ENCODE data around the gene CDC42EP4.
"Not testable (repeated sequence)": the region's sequence is repeated elsewhere in the genome, so short reads cannot be mapped to it uniquely, and the experiment has no call there.

CDC42EP4 gene

DNA sequence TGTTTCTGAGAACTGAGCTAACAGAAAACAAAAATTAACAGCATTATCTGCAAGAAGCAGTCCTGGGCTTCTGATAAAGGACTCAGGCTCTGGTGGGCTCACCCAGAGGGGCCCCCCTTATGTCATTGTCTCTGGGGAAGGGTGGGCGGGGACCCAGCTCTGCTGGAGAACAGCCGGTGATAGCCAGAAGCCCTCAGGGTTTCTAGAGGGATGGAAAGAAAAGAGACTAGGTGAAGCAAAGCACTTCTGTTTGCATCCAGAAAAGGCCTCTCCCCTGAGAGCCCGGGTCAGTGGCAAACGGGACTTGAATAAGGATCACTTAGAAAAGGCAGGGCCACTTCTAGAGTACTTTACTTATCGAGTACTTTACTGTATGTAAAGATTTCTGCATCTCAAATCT lies 7.0 kb upstream of the CDC42EP4 start:
- DNase-seq = no peak

DNA sequence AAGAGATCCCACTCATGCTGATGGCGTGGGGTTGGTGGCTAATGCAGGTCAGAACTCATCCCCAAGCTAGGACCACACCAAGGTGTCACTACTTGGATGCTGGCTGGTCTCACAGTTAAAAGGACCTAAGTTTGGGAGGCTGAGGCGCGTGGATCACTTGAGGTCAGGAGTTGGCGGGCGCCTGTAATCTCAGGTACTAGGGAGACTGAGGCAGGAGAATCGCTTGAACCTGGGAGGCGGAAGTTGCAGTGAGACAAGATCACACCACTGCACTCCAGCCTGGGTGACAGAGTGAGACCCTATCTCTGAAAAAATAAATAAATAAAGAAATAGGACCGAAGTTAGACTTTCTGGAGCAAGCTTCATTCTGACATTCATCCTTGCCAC lies 6.6 kb upstream of the CDC42EP4 start:
- DNase-seq = no peak

DNA sequence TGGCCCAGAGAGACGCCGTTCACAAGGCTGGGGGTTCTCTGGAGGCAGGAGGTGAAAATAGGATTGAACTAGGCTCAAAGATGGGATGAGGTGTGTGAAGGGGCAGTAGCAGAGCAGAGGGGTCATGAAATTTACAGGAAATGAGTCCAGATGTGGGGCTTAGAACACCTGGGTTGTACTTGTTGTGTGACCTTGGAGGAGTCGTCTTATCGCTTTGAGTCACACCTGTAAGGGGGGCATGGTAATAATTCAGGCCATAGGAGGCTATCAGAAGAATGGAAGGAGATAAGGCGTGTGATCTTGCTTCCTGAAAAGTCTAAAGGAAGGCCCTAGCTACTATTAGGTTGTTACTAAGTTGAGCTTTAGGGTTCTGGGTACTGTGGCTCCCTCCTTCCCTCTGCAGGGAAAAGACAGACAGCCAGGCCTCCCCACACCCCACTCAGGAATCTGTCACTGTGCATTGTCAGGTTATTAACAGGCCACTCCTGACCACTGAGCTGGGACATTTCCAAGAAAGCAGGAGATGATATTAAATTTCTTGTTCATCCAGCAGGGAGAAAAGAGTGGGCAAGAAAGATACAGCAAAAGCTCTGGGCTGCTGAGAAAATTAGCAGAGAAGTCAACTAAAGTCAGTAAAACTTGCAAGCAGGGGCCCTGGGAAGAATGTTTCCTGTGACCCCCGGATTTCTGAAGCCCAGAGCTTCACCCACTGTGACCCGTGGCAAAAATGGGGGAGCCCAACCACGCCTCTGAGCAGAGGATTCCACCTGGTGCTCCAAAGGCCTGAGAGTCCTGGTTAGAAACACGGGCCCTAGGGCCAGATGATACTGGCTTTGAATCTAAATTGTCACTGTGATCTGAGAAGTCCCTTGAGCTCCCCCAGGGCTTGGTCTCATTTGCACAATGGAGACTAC lies 6.0 kb upstream of the CDC42EP4 start:
- DNase-seq = no peak

DNA sequence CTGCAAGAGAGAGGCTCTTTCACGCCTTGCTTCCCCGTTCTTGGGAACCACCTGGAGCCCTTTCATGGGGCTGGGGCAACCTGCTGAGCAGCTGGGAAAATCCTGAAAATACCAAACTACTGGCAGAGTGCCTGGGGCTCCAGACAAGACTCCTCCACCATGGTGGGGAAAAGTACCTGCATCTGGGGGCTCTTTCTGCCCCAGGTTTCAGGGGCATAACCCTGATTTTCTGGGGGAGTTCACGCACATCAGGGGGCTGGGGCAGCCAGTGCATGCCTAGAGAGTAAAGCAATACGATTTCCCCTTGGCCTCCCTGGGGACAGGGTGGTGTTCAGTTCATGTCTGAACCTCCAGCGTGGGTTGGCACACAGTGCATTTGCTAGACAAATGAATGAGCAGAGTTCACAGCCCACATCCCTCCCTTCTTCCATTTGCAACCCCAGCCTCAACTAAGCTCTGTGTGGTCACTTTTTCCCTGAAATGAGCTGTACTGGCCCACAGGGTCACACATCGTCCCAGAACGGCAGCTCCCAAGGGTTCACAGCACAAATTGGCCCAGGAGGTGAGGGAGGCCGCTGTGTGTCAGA lies 5.2 kb upstream of the CDC42EP4 start:
- DNase-seq = no peak

DNA sequence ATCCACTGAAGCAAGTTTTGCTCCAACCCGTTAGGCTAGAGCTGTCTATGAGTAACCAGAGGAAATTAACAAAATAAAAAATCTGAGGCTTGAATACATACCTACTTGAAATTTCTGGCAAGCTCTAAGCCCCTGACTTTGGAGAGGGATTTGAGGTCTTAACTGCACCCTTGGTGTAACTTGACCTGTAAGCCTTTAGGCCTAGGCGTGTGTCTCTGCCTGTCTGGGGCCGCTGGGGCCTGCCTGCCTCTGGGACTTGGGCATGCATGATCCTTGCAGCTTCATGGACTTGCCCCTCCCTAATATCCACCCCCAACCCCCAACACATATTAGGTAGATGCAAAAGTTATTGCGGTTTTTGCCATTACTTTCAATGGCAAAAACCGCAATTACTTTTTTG lies 3.7 kb upstream of the CDC42EP4 start:
- no peak for DNase-seq

DNA sequence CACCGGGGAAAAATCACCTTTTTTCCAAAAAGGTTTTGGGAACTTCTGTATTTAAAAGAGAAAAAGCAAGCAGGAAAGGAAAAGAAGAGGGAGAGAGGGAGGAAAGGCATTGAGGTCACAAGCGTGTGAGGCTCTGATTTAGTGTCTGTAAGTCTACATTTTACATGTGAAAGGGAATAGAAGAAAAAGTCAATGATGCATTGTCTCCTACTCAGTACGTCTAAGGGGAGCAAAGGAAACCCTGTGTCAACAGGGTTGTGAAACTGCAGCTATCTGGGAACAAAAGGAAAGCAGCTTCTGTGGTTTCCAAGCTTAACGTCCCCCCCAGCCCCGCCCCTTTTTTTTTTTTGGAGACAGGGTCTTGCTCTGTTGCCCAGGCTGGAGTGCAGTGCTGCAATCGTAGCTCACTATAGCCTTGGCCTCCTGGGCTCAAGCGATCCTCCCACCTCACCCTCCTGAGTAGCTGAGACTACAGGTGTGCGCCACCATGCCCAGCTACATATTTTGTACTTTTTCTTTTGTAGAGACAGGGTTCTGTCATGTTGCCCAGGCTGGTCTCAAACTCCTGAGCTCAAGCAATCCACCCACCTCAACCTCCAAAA lies 1.8 kb upstream of the CDC42EP4 start:
- no peak for DNase-seq

DNA sequence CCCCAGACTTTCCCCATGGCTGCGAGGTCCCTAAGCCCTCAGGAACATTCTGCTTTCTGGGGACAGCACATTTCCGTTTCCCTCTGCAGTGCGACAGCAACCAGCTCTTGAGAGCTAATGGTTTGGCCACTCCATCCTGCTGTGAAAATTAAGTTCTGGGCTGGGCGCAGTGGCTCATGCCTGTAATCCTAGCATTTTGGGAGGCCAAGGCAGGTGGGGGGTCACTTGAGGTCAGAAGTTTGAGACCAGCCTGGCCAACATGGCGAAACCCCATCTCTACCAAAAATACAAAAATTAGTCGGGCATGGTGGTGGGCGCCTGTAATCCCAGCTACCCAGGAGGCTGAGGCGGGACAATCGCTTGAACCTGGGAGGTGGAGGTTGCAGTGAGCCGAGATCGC lies 1.1 kb upstream of the CDC42EP4 start:
- DNase-seq = not testable (repeated sequence)

DNA sequence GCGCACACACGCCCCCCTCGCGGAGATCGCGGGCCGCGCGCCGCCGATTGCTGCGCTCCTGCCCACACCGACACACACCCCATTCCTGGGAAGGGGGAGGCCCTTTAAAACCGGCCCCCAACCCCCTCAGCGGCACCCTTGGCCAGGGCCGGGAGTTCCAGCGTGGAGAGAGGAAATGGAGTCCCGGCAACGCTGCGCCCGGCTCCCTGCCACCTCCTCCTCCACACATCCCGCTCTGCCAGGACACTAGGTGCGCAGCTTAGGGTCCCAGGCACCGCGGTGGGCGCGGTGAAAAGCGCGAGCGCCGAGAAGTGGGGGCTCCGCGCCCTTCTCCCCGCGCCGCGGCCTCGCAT lies 397 bp downstream of the CDC42EP4 start:
- DNase-seq = no peak

DNA sequence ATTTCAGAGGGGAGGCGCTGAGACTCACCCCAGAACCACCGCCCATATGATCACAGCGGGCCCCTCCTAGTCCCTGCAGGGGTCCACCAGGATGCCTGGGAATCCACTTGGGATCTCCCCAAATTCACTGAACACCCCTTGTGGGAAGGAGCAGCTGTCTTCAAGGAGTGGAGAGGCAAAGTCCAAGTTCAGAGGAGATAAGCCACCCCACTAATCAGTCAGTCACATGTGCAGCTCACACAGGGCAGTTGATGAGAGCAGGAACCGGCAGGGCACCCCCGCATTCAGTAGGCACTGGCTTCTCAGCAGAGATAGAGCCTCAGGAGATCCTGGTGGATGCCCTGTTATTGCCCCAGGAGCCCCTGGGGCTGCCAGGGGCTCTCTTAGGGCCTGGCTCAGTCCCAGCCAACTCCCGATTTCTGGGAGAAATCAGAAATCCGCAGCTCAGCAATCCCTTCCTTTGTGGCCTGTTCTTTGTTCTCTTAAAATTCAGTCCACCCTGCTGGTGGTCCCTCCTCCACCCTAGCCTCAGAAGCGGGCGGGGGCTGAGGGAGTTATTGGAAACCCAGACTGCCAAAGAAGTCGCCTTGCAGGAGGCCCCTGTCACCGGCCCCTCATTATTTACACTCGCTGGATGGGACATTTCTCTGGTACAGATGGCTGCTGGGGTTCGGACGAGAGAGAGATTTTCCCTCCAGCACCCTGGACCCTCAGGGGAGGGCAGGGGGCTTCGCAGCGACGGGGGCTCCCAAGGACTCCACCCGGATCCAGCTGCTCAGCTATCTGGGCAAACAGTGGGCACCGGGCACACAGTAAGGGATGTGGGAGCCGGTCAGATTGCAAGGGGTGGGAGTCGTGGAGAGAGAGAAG lies 1.8 kb downstream of the CDC42EP4 start:
- no peak for DNase-seq

DNA sequence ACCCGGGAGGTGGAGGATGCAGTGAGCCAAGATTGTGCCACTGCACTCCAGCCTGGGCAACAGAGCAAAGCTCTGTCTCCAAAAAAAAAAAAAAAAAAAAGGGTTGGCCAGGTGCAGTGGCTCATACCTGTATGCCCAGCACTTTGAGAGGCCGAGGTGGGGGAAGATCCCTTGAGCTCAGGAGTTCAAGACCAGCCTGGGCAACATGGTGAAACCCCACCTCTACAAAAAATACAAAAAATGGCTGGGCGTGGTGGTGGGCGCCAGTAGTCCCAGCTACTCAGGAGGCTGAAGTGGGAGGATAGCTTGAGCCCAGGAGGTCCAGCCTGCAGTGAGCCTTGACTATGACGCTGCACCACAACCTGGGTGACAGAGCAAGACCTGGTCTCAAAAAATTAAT lies 2.8 kb downstream of the CDC42EP4 start:
- DNase-seq = not testable (repeated sequence)

DNA sequence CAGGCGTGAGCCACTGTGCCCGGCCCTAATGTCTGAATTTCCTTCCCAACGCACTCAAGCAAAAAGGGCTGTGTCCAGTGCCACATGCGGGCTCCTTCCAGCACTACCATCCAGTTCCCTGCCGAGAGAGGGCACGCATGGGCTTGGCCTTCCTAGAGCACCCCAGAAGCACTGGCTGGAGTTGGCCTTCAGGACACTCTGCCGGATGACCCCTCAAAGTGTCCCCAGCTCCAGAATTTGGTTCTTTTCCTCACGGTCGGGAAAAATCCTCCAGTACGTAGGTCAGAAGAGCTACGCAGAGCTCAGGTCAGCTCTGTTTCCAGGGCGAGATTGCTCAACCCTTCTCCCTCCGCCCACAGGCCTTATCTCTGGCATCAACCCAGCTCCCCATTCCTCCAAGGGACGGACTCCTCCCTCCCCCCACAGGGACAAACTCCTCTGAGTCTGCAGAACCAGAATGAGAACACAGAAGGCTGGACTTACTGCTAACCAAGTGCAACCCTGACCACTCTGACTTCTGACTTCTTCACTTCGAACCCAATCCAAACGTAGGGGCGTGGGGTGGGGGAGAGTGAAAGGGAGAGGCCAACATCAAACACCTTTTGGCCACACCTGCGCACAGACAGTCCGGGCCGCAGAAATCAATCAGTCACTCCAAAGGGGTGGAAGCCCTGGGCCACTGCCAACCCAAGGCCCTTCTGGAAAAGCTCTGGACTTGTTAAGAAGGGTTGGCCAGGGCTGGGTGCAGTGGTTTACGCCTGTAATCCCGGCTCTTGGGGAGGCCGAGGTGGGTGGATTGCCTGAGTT lies 3.6 kb downstream of the CDC42EP4 start:
- no peak for DNase-seq

DNA sequence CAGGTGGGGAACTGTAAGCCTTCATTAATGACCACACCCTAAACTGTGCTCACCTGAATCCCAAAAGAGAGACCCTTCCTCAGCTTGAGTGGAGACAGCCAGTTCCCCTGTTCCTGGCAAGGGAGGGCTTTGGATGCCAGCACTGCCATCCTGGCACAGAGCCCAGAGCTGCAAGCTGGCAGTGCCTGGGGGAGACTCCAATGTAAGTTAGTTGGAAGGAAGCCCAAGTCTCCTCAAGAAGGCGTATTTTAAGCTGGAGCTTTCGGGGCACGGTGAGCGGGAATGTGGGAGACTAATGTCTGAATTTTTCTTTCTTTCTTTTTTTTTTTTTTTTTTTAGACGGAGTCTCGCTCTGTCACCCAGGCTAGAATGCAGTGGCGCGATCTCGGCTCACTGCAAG lies 4.7 kb downstream of the CDC42EP4 start:
- no peak for DNase-seq

DNA sequence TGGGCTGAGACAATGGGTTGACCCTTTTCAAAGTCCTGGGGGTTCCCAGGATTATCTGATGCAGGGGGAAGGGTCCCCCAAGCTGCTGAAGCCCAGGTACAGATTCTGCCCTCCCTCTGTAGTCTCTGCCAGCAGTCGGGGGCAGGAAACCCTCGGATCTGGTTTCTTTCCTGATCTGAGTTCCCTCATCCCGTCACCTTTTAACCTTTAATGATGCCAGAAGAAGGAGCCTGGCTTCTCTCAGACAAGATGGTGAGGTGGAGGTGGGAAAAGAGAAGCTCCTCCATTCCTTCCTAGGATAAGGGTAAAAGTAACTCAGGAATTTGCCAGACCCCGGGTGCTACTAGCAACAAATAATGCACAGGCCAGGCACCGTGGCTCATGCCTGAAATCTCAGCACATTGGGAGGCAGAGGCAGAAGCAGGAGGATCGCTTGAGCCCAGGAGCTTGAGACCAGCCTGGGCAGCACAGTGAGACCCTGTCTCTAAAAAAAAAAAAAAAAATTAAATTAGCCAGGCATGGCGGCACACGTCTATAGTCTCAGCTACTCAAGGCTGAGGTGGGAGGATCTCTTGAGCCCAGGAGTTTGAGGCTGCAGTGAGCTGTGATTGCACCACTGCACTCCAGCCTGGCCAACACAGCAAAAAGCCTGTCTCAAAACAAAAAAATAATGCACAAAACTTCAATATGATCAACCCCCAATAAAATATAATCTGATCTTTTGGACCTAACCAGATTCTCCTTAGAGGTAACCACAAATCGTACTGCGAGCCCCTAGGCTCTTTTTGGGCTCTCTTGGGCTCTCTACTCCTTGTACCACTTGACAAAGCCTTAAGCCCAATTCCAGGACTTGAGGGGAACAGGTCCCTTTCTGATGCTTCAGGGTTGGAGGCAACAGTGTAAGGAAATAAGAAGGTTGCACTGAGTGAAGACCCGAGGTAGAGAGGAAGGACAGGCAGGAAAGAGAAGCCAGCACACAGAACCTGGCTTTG lies 5.7 kb downstream of the CDC42EP4 start:
- DNase-seq = no peak

DNA sequence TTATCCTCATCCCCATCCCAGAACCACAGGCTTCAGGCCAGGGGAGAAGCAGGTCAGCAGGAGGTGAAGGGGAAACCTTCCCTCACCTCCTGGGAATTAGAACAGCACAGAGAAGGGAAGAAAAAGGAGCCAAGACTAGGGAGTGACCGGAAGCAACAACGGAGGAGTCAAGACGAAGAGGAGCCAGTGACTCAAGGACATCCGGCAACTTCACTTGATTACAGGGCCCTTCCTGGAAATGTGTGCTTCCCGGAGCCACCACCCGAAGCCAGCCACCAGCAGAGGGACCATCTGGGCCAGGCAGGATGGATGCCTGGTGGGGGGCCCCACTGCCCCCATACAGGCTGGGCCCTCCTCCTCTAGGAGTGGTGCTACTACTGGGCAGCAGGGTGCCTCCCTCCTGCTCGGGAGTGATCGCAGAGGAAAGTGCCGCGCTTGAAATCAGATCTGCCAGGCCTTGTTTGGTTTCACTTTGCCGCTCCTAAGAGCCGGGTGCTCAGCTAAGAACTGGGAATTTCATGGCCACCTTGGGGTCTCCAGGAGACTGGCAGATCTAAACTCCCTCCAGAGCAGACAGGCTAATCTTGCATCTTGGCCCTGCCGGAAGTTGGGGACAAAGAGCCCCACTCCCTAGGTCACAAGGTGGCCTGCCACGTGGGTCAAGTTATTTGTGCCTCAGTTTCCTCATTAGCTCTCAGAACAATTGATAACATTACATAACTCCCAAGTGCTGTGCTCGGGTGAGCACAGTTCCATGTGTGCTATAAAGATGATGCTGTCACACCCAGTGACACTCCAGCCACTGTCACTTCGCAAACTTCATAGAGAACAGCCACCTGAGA lies 6.6 kb downstream of the CDC42EP4 start:
- no peak for DNase-seq

DNA sequence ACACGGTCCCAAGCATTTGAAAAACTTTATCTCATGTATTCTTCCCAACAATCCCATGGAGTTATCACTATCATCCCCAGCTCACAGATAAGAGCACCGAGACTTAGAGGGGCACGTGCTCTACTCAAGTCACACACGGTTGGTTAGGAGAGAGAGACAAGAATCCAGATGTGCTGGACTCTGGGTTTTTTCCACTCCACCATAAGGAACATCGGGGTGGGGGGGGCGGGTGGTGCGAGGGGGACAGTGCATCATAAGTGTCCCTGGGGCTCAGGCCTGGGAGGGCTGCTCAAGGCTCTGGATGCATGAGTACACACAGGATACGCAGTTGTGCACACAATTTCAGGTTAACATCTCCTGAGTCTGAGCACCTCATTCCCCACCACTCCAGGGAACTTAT lies 7.4 kb downstream of the CDC42EP4 start:
- no peak for DNase-seq

DNA sequence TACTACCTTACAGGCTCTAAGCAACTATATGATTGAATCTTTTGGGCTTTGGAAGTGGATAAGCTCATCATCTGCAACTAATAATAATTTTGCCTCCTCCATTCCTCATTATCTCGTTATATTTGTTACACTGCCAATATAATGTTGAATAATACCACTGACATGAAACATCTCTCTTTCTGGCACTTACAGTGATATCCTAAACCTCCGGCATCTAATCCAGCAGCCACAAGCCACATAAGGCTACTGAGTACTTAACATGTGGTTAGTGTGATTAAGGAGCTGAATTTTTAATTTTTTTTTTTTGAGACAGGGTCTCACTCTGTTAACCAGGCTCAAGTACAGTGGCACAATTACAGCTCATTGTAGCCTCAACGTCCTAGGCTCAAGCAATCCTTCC lies 9.6 kb downstream of the CDC42EP4 start:
- DNase-seq = no peak

DNA sequence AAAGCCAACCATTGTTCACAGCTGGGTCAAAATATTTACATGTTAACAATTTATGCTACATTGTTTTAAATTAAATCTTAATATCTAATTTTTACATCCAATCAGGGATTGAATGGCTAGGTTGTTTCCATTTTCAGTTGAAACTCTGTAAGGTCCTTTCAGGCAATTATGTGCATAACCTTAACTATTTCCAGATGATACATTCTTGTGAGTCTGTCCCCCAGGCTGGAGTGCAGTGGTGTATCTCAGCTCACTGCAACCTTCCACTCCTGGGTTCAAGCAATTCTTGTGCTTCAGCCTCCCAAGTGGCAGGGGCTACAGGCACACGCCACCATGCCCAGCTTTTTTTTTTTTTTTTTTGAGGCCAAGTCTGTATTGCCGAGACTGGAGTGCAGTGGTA lies 10.4 kb downstream of the CDC42EP4 start:
- DNase-seq = no peak

DNA sequence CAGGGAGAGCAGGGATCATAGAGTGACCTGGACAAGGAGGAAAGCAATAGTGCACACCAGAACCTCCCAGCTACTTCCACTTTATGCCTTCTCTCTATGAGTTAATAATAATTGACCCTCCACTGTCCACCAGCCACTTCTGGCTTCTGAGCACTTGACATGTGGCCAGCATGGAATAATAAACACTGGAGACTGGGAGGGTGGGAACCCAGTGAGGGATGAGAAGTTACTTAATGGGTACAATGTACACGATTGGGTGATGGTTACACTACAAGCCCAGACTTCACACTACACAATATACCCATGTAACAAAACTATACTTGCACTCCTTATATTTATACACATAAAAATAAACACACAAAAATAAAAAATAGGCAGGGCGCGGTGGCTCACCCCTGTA lies 11.4 kb downstream of the CDC42EP4 start:
- DNase-seq = no peak

DNA sequence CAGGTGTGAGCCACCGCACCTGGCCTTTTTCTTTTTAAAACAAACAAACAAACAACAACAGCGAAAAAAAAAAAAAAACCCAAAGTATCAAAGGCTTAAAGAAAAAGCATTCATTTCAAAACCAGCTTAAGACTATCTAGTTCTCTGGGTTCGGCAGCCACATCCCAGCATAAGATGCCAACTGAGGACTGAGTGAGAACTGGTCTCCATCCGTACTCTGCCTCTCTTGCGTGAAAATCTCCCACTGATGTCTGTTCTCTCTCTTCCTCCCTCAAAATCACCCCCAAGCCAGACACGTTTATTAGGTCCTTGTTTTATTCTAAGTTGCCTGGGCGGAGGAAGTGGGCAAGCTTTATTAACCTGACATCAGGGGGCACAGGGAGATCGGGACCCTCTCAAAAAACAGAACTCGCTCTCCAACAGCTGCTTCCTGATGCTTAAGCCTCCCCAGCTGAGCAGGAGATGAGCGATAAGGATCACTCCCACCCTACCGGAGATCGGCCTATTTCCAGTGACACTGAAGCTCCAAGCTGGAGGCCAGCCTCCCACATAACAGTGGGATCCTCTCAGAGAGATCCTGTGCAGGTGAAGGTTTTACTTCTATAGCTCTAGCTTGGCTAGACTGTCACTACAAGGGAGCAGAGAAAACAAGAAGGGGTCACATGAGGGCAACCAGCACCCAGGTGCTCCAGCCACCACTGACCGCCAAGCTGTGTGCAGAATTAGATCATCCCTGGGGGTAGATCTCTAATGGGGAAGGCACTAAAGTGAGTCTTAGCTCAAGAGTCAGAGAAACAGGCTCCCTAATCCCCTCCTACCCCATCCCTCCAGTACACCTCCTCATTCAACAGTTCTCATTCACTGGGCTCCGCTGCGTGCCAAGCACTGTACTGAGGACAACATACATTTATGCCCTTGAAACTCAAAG lies 13.6 kb downstream of the CDC42EP4 start:
- DNase-seq = no peak

Measured in activated CD4-positive, alpha-beta T cell treated with anti-CD3 and anti-CD28 coated beads, Interleukin-2, amount 50 U/mL, for 1 hour (primary cell).